DND-41 (cell line): ENCODE results near the gene YLPM1.

Experiments
- ATAC-seq: fragments of 200-7000 bp; cut with Tn5 transposase; 3 replicates; pipeline ENCODE4 v1.9.1; 2021; ENCODE audit warnings: low read depth; ENCODE audit not compliant: insufficient read depth
- DNase-seq: peaks from one replicate; pipeline ENCODE4 v3.0.0-alpha.2; 2020
- H2AFZ ChIP-seq: 2 replicates; pipeline ENCODE4 v1.6.0; 2012; ENCODE audit warnings: low read depth, low read length
- H3K27ac ChIP-seq: 2 replicates; pipeline ENCODE4 v1.5.1; 2012; ENCODE audit warnings: low read length, inconsistent platforms
- H3K27me3 ChIP-seq: fragments of 200-600 bp; sonication (generic); 2 replicates; pipeline ENCODE4 v1.6.0; 2012; ENCODE audit warnings: low read length, mild to moderate bottlenecking, inconsistent platforms; ENCODE audit not compliant: insufficient read depth, poor library complexity
- H3K36me3 ChIP-seq: 2 replicates; pipeline ENCODE4 v1.5.1; 2012; ENCODE audit warnings: low read length, inconsistent platforms; ENCODE audit not compliant: insufficient read depth
- H3K4me1 ChIP-seq: 2 replicates; pipeline ENCODE4 v1.5.1; 2012; ENCODE audit warnings: mild to moderate bottlenecking, low read length; ENCODE audit not compliant: insufficient read depth
- H3K4me2 ChIP-seq: 2 replicates; pipeline ENCODE4 v1.6.0; 2012; ENCODE audit warnings: mild to moderate bottlenecking, moderate library complexity, low read length, inconsistent platforms; ENCODE audit not compliant: insufficient read depth
- H3K4me3 ChIP-seq, 2 experiments: fragments of 200-600 bp in 1 of 2; shearing (Covaris generic) in 1 of 2; 2 replicates each; pipeline ENCODE4 v1.5.1; 2012 to 2016; ENCODE audit warnings: inconsistent platforms in 2 of 2, low read length in 2 of 2, mild to moderate bottlenecking in 2 of 2, low read depth in 1 of 2, moderate library complexity in 1 of 2
- H3K79me2 ChIP-seq: 2 replicates; pipeline ENCODE4 v1.6.0; 2012; ENCODE audit warnings: low read length, inconsistent platforms; ENCODE audit not compliant: insufficient read depth
- H3K9ac ChIP-seq: 2 replicates; pipeline ENCODE4 v1.6.0; 2012; ENCODE audit warnings: low read depth, mild to moderate bottlenecking, inconsistent platforms, low read length, moderate library complexity
- H3K9me3 ChIP-seq: 2 replicates; pipeline ENCODE4 v1.5.1; 2012; ENCODE audit warnings: low read length, moderate library complexity, mild to moderate bottlenecking, inconsistent platforms; ENCODE audit not compliant: insufficient read depth, severe bottlenecking
- H4K20me1 ChIP-seq: 2 replicates; pipeline ENCODE4 v1.6.0; 2012; ENCODE audit warnings: low read length; ENCODE audit not compliant: insufficient read depth
- EZH2 ChIP-seq: IDR thresholded peaks from 3 replicates; pipeline ENCODE4 v1.6.1; 2012; ENCODE audit warnings: borderline replicate concordance, low read depth, mild to moderate bottlenecking, moderate library complexity, low read length, inconsistent platforms; ENCODE audit not compliant: severe bottlenecking
- TF ChIP-seq, protein P1 (sequence below): IDR thresholded peaks from 2 replicates; pipeline ENCODE4 v1.5.1; 2012; ENCODE audit warnings: borderline replicate concordance, low read length, moderate library complexity, mild to moderate bottlenecking; ENCODE audit not compliant: poor library complexity, severe bottlenecking; ENCODE audit errors: extremely low read depth

YLPM1 gene

DNA sequence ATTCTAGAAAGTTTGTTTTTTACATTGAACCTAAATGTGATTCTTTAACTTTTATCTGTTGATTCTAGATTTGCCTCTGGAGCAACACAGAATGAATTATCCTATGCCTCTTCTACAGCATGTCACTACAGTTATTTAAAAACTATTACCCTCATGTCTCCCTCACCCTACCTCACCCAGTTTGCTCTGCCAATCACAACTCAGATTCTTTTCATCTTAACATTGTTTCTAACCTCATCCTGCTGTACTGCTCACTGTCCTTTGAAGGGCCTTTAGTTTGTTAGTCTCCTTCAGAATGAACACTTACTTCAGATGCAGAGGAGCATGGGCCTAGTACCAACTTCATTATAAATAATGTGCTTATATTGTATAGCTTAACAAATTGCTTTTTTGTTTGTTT, 21.5 kb downstream of the YLPM1 start:
- no peak overlapping the region for H2AFZ ChIP-seq
- H3K4me2 ChIP-seq, result no peak overlapping the region
- no peaks in the 10 kb centered on the region for H3K27me3 ChIP-seq
- H4K20me1 ChIP-seq, result peaks cover 16% of the 10 kb centered on the region; the same call in 1 of the 2 replicates
- no peak overlapping the region for H3K9ac ChIP-seq
- no peak overlapping the region for H3K27ac ChIP-seq
- DNase-seq (no peak), ATAC-seq (peak; percentile 52; the same call in 1 of the 3 replicates)
- peaks cover 75% of the 10 kb centered on the region for H3K79me2 ChIP-seq
- no peak for TF ChIP-seq EZH2
- TF ChIP-seq, protein P1, sequence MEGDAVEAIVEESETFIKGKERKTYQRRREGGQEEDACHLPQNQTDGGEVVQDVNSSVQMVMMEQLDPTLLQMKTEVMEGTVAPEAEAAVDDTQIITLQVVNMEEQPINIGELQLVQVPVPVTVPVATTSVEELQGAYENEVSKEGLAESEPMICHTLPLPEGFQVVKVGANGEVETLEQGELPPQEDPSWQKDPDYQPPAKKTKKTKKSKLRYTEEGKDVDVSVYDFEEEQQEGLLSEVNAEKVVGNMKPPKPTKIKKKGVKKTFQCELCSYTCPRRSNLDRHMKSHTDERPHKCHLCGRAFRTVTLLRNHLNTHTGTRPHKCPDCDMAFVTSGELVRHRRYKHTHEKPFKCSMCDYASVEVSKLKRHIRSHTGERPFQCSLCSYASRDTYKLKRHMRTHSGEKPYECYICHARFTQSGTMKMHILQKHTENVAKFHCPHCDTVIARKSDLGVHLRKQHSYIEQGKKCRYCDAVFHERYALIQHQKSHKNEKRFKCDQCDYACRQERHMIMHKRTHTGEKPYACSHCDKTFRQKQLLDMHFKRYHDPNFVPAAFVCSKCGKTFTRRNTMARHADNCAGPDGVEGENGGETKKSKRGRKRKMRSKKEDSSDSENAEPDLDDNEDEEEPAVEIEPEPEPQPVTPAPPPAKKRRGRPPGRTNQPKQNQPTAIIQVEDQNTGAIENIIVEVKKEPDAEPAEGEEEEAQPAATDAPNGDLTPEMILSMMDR, result no peak
- H3K4me1 ChIP-seq, result no peaks in the 10 kb centered on the region
- peaks cover 87% of the 10 kb centered on the region for H3K36me3 ChIP-seq
- H3K4me3 ChIP-seq, result no peak overlapping the region
- H3K9me3 ChIP-seq, result no peaks in the 10 kb centered on the region

GRCh38 chr14:74785056-74785613, 22.0 kb downstream of the YLPM1 start:
- H3K9ac ChIP-seq, result no peak overlapping the region
- peaks cover 20% of the 10 kb centered on the region; the same call in 1 of the 2 replicates for H4K20me1 ChIP-seq
- peaks cover 80% of the 10 kb centered on the region for H3K79me2 ChIP-seq
- no peaks in the 10 kb centered on the region for H3K4me1 ChIP-seq
- DNase-seq (no peak), ATAC-seq (no peak)
- no peak overlapping the region for H3K4me3 ChIP-seq
- peaks cover 82% of the 10 kb centered on the region for H3K36me3 ChIP-seq
- no peak overlapping the region for H3K4me2 ChIP-seq
- H3K27ac ChIP-seq, result no peak overlapping the region
- no peak overlapping the region for H2AFZ ChIP-seq
- no peaks in the 10 kb centered on the region for H3K9me3 ChIP-seq
- H3K27me3 ChIP-seq, result no peaks in the 10 kb centered on the region
- TF ChIP-seq, protein P1, result no peak
- no peak for TF ChIP-seq EZH2

GRCh38 chr14:74786796-74787315, 23.7 kb downstream of the YLPM1 start:
- H3K4me2 ChIP-seq, result no peak overlapping the region
- no peak overlapping the region for H3K4me3 ChIP-seq
- H3K36me3 ChIP-seq, result peaks cover 78% of the 10 kb centered on the region
- TF ChIP-seq EZH2, result no peak
- TF ChIP-seq, protein P1, result no peak
- no peak overlapping the region for H2AFZ ChIP-seq
- no peak for ATAC-seq
- no peak overlapping the region for H3K27ac ChIP-seq
- peaks cover 16% of the 10 kb centered on the region; the same call in 1 of the 2 replicates for H4K20me1 ChIP-seq
- DNase-seq, result no peak
- H3K4me1 ChIP-seq, result no peaks in the 10 kb centered on the region
- no peaks in the 10 kb centered on the region for H3K9me3 ChIP-seq
- no peak overlapping the region for H3K9ac ChIP-seq
- H3K79me2 ChIP-seq, result peaks cover 85% of the 10 kb centered on the region
- H3K27me3 ChIP-seq, result no peaks in the 10 kb centered on the region
